Stomach (tissue), 9 donors: Measurements from ENCODE around the gene AUTS2. TPM values are rescaled to one million over a fixed set of nuclear protein-coding genes. Genes with fewer than 3 reads are reported as not detected.

Source experiments
- DNase-seq, 2 donors: peaks; one replicate each; pipeline versions ENCODE4 v3.0.0 to v3.0.0-alpha.2; 2013 to 2019
- H3K27ac ChIP-seq, 5 donors: fragments of 200-600 bp in 4 of 5; sonication (generic) in 4 of 5; one replicate each; pipeline ENCODE4 v1.5.1; 2013 to 2019; ENCODE audit warnings: mild to moderate bottlenecking in 1 of 5, moderate library complexity in 1 of 5
- H3K27me3 ChIP-seq, 3 donors: fragments of 200-600 bp; sonication (generic); one replicate each; pipeline ENCODE4 v1.5.1; 2017 to 2019; ENCODE audit warnings: mixed run types in 1 of 3
- H3K36me3 ChIP-seq, 4 donors: fragments of 200-600 bp; sonication (generic); 1 replicate in 3 of 4; 2 replicates in 1 of 4; pipeline ENCODE4 v1.5.1; 2016 to 2019
- H3K4me1 ChIP-seq, 4 donors: fragments of 200-600 bp; sonication (generic); one replicate each; pipeline ENCODE4 v1.5.1; 2016 to 2019
- H3K4me3 ChIP-seq, 4 donors: fragments of 200-600 bp; sonication (generic) in 3 of 4; one replicate each; pipeline ENCODE4 v1.5.1; 2016 to 2019; ENCODE audit warnings: mild to moderate bottlenecking in 1 of 4
- H3K9me3 ChIP-seq, 4 donors: fragments of 200-600 bp; sonication (generic); one replicate each; pipeline ENCODE4 v1.5.1; 2016 to 2019
- EP300 ChIP-seq: sonication (generic); formaldehyde crosslinking; IDR thresholded peaks from one replicate; pipeline ENCODE4 v1.6.1; 2017; ENCODE audit warnings: antibody characterized with exemption
- POLR2A ChIP-seq, 4 donors: fragments of 450-650 bp; IDR thresholded peaks; one replicate each; pipeline ENCODE4 v1.6.1; 2016; ENCODE audit warnings: antibody characterized with exemption in 4 of 4, control low read depth in 2 of 4, mild to moderate bottlenecking in 1 of 4, moderate library complexity in 1 of 4
- POLR2AphosphoS5 ChIP-seq, 3 donors: sonication (generic); formaldehyde crosslinking; IDR thresholded peaks; one replicate each; pipeline ENCODE4 v1.6.1; 2016; ENCODE audit warnings: antibody characterized with exemption in 3 of 3
- WGBS, 5 donors: extraction: QIAGEN DNeasy Blood & Tissue Kit in 3 of 5; methylation state at CpG; one replicate each; pipeline versions ENCODE4 v1.1.5 to v1.1.7; 2013 to 2018; 5-methylcytosine and 5-hydroxymethylcytosine counted together
- intact Hi-C: fragments of 100-400 bp; cut with DNase I; formaldehyde crosslinking; loops from one replicate; pipeline ENCODE4 v1.15.1; 2023; ENCODE audit warnings: low total_unique reads
- polyA plus RNA-seq, 3 donors: library from polyadenylated mRNA; stranded (reverse); fragments of 200-250 nt; gene quantifications; one replicate each; pipeline ENCODE4 v1.2.3, GENCODE V29; 2013
- total RNA-seq, 5 donors: library from RNA; depleted of rRNA; stranded (reverse); fragments of >200 nt; gene quantifications; one replicate each; pipeline versions ENCODE4 v1.1.0 to v1.2.3, GENCODE V29; 2014 to 2016
- TF ChIP-seq, protein P1 (sequence below), 7 experiments: fragments of 450-650 bp in 4 of 7; fragments of 200-600 bp in 3 of 7; sonication (generic) in 3 of 7; IDR thresholded peaks; one replicate each; pipeline ENCODE4 v1.5.1; 2016 to 2019; ENCODE audit warnings: antibody characterized with exemption in 7 of 7, control low read depth in 2 of 7, mild to moderate bottlenecking in 1 of 7
- donor health status: healthy with polysubstance abuse.
- donor health status: Bipolar disorder and iron deficiency.
- donor health status: healthy.

AUTS2 gene
- total and polyA plus RNA-seq, 8 donors = 3.8 to 90.3 (median 38.1) TPM

- TF ChIP-seq EP300 (no peak), POLR2A (IDR thresholded peaks at IDR 0.05) (no peak), POLR2AphosphoS5 (IDR thresholded peaks at IDR 0.05) (no peak)
- TF ChIP-seq, protein P1, sequence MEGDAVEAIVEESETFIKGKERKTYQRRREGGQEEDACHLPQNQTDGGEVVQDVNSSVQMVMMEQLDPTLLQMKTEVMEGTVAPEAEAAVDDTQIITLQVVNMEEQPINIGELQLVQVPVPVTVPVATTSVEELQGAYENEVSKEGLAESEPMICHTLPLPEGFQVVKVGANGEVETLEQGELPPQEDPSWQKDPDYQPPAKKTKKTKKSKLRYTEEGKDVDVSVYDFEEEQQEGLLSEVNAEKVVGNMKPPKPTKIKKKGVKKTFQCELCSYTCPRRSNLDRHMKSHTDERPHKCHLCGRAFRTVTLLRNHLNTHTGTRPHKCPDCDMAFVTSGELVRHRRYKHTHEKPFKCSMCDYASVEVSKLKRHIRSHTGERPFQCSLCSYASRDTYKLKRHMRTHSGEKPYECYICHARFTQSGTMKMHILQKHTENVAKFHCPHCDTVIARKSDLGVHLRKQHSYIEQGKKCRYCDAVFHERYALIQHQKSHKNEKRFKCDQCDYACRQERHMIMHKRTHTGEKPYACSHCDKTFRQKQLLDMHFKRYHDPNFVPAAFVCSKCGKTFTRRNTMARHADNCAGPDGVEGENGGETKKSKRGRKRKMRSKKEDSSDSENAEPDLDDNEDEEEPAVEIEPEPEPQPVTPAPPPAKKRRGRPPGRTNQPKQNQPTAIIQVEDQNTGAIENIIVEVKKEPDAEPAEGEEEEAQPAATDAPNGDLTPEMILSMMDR (IDR thresholded peaks at IDR 0.05) = no peak
- H3K4me1 ChIP-seq = peaks cover 0 to 16% (median 9%) of the 10 kb centered on the region in 4 donors
- intact Hi-C loops = no loop called here
- no peaks in the 10 kb centered on the region for H3K36me3 ChIP-seq
- DNase-seq = peak in 1 of 2 donors; percentile 28
- 75 to 94% (median 91%) methylated on average over 4 of the region's 4 CpGs for WGBS, 5 donors
- H3K9me3 ChIP-seq = no peaks in the 10 kb centered on the region
- H3K4me3 ChIP-seq = no peak overlapping the region
- no peak overlapping the region for H3K27ac ChIP-seq
- no peaks in the 10 kb centered on the region for H3K27me3 ChIP-seq
Observed at GRCh38 chr7:69744026-69744425, 145.8 kb downstream of the AUTS2 start.

DNA sequence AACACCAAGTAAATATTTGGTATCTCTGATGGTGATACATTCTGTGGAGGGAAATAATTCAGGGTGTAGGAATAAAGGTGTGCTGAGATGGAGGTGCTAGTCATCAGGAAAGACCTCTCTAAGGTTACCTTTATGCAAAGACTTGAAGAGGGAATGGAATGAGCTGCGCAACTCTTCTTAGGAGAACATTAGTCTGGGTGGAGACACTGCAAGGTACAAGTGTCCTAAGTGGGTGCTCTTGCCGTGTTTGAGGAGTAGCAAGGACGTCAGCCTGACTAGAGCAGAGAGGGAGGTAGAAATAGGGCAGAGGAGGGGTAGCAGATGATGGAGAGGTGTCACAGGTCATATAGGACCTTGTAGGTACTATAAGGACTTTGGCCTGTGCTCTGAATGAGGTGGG is 148.1 kb downstream of the AUTS2 start:
- TF ChIP-seq EP300 = no peak
- no peak for TF ChIP-seq POLR2A (IDR thresholded peaks at IDR 0.05)
- no peak for TF ChIP-seq POLR2AphosphoS5 (IDR thresholded peaks at IDR 0.05)
- TF ChIP-seq, protein P1 (IDR thresholded peaks at IDR 0.05) = no peak
- Histone ChIP-seq H3K27ac (no peak overlapping the region), H3K9me3 (no peaks in the 10 kb centered on the region), H3K36me3 (no peaks in the 10 kb centered on the region), H3K4me3 (no peak overlapping the region), H3K4me1 (no peaks in the 10 kb centered on the region), H3K27me3 (no peaks in the 10 kb centered on the region)
- 94 to 100% (median 97%) methylated on average over 3 of the region's 3 CpGs for WGBS, 5 donors
- intact Hi-C loops = no loop called here
- no peak for DNase-seq

DNA sequence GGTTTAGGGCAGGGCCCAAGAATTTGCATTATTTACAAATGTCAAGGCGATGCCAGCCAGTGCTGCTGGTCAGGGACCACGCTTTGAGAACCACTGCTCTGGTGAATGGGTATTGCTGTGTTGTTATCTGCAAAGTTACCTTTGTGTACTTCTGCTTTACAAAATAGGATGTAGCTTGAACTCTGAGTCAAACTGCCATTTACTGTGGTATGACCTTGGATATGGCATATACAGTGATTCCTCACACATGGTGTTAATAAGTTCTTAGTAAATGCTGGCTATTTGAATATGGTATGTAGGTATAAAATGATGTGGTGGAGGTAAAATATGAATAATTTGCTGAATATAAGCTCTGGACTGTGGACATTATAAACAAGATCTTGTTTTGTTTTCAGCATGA is 148.9 kb downstream of the AUTS2 start:
- no peaks in the 10 kb centered on the region for H3K9me3 ChIP-seq
- TF ChIP-seq POLR2AphosphoS5 (IDR thresholded peaks at IDR 0.05) = no peak
- no peaks in the 10 kb centered on the region for H3K27me3 ChIP-seq
- H3K4me1 ChIP-seq = no peaks in the 10 kb centered on the region
- 78 to 92% (median 90%) methylated on average over 2 of the region's 2 CpGs for WGBS, 5 donors
- intact Hi-C loops = no loop called here
- DNase-seq = no peak
- no peak overlapping the region for H3K27ac ChIP-seq
- no peak overlapping the region for H3K4me3 ChIP-seq
- H3K36me3 ChIP-seq = no peaks in the 10 kb centered on the region

GRCh38 chr7:69748530-69748929 is 150.3 kb downstream of the AUTS2 start:
- H3K27me3 ChIP-seq = no peaks in the 10 kb centered on the region
- no peaks in the 10 kb centered on the region for H3K4me1 ChIP-seq
- no peak overlapping the region for H3K4me3 ChIP-seq
- no peaks in the 10 kb centered on the region for H3K9me3 ChIP-seq
- TF ChIP-seq POLR2A (IDR thresholded peaks at IDR 0.05) = no peak
- TF ChIP-seq, protein P1 (IDR thresholded peaks at IDR 0.05) = no peak
- TF ChIP-seq EP300 = no peak
- TF ChIP-seq POLR2AphosphoS5 (IDR thresholded peaks at IDR 0.05) = no peak
- intact Hi-C loops = no loop called here
- no peak for DNase-seq
- H3K36me3 ChIP-seq = no peaks in the 10 kb centered on the region
- H3K27ac ChIP-seq = no peak overlapping the region

DNA sequence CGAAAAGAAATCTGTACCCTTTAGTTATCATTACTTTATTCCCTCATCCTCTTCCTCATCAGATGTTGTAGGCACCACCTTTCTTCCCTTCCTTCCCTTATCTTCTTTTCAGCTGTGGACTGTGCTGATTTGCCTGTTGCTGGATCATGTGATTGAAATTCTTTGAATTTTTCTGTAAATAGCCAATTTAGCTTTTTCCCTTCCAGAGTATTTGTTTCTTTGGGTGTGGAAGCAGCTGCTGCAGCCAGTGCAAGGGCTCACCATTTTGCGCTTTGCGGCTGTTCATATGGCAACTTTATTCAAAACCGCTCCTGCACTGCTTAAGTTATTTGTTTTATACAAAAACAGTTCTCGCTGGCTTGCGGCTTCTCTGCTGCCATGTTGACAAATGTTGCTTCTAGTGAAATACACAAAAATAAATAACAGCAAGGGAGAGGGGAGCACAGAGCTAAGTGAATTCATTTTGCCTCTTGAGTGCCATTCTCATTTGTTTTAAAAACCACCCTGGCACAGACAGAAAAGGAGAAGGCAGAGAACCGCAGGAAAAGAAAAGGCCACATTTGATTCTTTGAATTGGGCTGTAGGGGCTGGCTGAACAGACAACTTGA is 151.2 kb downstream of the AUTS2 start:
- intact Hi-C loops = no loop called here
- no peaks in the 10 kb centered on the region for H3K4me1 ChIP-seq
- no peak overlapping the region for H3K27ac ChIP-seq
- H3K36me3 ChIP-seq = no peaks in the 10 kb centered on the region
- H3K27me3 ChIP-seq = no peaks in the 10 kb centered on the region
- 58 to 75% (median 72%) methylated on average over 7 of the region's 7 CpGs for WGBS, 5 donors
- TF ChIP-seq, protein P1 (IDR thresholded peaks at IDR 0.05) = no peak
- TF ChIP-seq POLR2A (IDR thresholded peaks at IDR 0.05) (no peak), EP300 (no peak), POLR2AphosphoS5 (IDR thresholded peaks at IDR 0.05) (no peak)
- DNase-seq = peak in 1 of 2 donors; percentile 31
- no peak overlapping the region for H3K4me3 ChIP-seq
- H3K9me3 ChIP-seq = no peaks in the 10 kb centered on the region
